ENCODE data around the gene RPL13A. TPM values are rescaled to one million over a fixed set of nuclear protein-coding genes. Genes with fewer than 3 reads are reported as not detected.

The RPL13A gene
- total and polyA plus RNA-seq, 2 of the 13 experiments (the other 11 are each of a cell fraction or from before 2014, with no cell fraction given), result 2,601 to 3,407 TPM

DNA sequence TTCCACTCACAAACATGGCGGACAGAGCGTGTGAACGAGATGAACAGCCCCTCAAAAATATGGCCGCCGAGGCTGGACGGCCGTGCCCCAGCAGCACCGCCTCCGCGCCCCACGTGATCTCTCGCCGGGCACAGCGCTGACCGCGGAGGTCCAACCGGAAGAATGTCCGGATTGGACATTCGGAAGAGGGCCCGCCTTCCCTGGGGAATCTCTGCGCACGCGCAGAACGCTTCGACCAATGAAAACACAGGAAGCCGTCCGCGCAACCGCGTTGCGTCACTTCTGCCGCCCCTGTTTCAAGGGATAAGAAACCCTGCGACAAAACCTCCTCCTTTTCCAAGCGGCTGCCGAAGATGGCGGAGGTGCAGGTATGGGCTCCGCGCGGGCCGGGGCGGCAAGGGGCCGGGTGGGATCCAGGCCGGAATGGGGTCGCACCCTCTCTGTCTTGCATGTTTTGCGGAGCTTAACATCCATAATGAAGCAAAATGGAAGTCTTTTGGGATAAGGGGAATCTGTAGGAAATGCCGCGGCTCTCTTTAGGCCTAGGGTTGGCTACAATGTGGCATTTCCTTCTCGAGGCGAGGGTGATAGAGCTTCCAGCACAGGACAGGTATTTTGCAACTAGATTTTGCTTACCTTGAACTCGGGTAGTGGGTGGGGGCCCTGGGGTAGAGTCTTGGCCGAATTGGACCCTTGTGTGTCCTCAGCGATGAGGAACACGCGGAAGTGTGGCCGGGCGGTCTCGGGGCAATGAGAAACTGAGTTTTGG, at the start of gene RPL13A (continued):
- TF ChIP-seq, protein P1, sequence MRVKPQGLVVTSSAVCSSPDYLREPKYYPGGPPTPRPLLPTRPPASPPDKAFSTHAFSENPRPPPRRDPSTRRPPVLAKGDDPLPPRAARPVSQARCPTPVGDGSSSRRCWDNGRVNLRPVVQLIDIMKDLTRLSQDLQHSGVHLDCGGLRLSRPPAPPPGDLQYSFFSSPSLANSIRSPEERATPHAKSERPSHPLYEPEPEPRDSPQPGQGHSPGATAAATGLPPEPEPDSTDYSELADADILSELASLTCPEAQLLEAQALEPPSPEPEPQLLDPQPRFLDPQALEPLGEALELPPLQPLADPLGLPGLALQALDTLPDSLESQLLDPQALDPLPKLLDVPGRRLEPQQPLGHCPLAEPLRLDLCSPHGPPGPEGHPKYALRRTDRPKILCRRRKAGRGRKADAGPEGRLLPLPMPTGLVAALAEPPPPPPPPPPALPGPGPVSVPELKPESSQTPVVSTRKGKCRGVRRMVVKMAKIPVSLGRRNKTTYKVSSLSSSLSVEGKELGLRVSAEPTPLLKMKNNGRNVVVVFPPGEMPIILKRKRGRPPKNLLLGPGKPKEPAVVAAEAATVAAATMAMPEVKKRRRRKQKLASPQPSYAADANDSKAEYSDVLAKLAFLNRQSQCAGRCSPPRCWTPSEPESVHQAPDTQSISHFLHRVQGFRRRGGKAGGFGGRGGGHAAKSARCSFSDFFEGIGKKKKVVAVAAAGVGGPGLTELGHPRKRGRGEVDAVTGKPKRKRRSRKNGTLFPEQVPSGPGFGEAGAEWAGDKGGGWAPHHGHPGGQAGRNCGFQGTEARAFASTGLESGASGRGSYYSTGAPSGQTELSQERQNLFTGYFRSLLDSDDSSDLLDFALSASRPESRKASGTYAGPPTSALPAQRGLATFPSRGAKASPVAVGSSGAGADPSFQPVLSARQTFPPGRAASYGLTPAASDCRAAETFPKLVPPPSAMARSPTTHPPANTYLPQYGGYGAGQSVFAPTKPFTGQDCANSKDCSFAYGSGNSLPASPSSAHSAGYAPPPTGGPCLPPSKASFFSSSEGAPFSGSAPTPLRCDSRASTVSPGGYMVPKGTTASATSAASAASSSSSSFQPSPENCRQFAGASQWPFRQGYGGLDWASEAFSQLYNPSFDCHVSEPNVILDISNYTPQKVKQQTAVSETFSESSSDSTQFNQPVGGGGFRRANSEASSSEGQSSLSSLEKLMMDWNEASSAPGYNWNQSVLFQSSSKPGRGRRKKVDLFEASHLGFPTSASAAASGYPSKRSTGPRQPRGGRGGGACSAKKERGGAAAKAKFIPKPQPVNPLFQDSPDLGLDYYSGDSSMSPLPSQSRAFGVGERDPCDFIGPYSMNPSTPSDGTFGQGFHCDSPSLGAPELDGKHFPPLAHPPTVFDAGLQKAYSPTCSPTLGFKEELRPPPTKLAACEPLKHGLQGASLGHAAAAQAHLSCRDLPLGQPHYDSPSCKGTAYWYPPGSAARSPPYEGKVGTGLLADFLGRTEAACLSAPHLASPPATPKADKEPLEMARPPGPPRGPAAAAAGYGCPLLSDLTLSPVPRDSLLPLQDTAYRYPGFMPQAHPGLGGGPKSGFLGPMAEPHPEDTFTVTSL (CRISPR knock-in tag; IDR thresholded peaks at IDR 0.05; ENCODE audit: borderline replicate concordance), result 0 out of 2 replicates have a peak, but pooled peaks have one; percentile 26
- TF ChIP-seq HMGXB3 (CRISPR knock-in tag; IDR thresholded peaks at IDR 0.05; ENCODE audit: borderline replicate concordance) (peak; percentile 93; the same call in 1 of the 2 replicates), MZF1 (CRISPR knock-in tag; IDR thresholded peaks at IDR 0.05; ENCODE audit: borderline replicate concordance) (no peak), ZNF234 (CRISPR knock-in tag; conservative IDR thresholded peaks at IDR 0.05) (no peak), PAWR (CRISPR knock-in tag; IDR thresholded peaks at IDR 0.05; ENCODE audit: borderline replicate concordance) (no peak), ZSCAN29 (CRISPR knock-in tag; conservative IDR thresholded peaks at IDR 0.05) (no peak; the same call in 1 of the 2 replicates), ZNF276 (CRISPR knock-in tag; IDR thresholded peaks at IDR 0.05; ENCODE audit: low read depth) (no peak), HNRNPLL (IDR thresholded peaks at IDR 0.05; ENCODE audit: low read depth, low read length, poor library complexity, severe bottlenecking) (peak; percentile 80), ZNF713 (CRISPR knock-in tag; IDR thresholded peaks at IDR 0.05) (no peak; the same call in 1 of the 2 replicates), NCOA1 (CRISPR knock-in tag; IDR thresholded peaks at IDR 0.05) (no peak), ZFP37 (CRISPR knock-in tag; IDR thresholded peaks at IDR 0.05; ENCODE audit: borderline replicate concordance) (0 out of 2 replicates have a peak, but pooled peaks have one; percentile 40), SRSF4 (IDR thresholded peaks at IDR 0.05; ENCODE audit: low read depth, low read length, poor library complexity, severe bottlenecking) (no peak), KDM3A (CRISPR knock-in tag; IDR thresholded peaks at IDR 0.05; ENCODE audit: low read depth) (peak; percentile 55; the same call in 1 of the 2 replicates), ZNF205 (CRISPR knock-in tag; IDR thresholded peaks at IDR 0.05) (peak; percentile 90), NR2F6 (IDR thresholded peaks at IDR 0.05) (no peak), NR2F6 (CRISPR knock-in tag; IDR thresholded peaks at IDR 0.05) (peak; percentile 22; the same call in 1 of the 2 replicates), ZNF180 (CRISPR knock-in tag; IDR thresholded peaks at IDR 0.05; ENCODE audit: borderline replicate concordance, low read depth) (0 out of 2 replicates have a peak, but pooled peaks have one; percentile 51)

Data from HepG2 (cell line).